C4-2B (cell line): Measurements from ENCODE around the gene MOSPD3.

Experiments used
- ZFX ChIP-seq: fragments of 450-650 bp; IDR thresholded peaks from 2 replicates; pipeline ENCODE4 v1.6.1; 2017
- TF ChIP-seq, protein P1 (sequence below): fragments of 450-650 bp; conservative IDR thresholded peaks from 2 replicates; pipeline ENCODE4 v1.5.1; 2017; ENCODE audit warnings: mild to moderate bottlenecking

DNA sequence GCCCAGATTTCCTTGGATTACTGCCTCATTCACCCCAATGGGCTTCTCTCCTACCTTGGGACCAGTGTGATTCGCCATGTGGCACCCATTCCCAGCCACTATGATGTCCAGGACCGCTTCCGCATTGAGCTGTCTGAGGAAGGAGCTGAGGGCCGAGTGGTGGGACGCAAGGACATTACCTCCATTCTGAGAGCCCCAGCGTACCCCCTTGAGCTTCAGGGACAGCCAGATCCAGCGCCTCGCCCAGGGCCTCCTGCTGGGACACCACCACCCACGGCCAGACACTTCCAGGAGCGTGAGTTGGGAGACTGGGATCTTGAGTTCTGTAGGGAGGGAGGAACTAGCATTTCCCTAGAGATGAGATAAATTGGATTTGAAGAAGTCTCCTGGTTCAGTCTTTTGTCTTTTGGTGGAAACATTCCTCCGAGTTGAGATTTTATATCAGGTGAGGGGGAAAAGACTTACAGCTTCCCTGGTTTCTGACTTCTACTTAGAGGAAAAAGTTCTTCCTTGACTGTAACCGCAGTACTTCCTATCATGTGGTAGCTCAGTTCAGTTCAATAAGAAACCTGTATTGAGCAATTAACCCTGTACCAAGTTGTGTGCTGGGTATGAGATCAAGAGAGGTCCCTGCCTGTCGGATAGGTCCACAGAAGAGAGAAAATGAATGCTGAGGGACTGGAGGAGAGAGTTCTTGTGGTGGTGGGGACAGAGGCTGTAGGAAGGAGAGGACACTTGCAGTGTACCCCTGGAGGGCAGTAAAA is 1.3 kb downstream of the MOSPD3 start:
- TF ChIP-seq, protein P1, sequence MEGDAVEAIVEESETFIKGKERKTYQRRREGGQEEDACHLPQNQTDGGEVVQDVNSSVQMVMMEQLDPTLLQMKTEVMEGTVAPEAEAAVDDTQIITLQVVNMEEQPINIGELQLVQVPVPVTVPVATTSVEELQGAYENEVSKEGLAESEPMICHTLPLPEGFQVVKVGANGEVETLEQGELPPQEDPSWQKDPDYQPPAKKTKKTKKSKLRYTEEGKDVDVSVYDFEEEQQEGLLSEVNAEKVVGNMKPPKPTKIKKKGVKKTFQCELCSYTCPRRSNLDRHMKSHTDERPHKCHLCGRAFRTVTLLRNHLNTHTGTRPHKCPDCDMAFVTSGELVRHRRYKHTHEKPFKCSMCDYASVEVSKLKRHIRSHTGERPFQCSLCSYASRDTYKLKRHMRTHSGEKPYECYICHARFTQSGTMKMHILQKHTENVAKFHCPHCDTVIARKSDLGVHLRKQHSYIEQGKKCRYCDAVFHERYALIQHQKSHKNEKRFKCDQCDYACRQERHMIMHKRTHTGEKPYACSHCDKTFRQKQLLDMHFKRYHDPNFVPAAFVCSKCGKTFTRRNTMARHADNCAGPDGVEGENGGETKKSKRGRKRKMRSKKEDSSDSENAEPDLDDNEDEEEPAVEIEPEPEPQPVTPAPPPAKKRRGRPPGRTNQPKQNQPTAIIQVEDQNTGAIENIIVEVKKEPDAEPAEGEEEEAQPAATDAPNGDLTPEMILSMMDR = no peak
- no peak for TF ChIP-seq ZFX
